Activated CD8-positive, alpha-beta T cell treated with anti-CD3 and anti-CD28 coated beads, Interleukin-2, amount 10 ng/mL, durations not matched to agents 7 days and 5 days (primary cell): ENCODE measurements around the gene DIP2A. TPM values are rescaled to one million over a fixed set of nuclear protein-coding genes. Genes with fewer than 3 reads are reported as not detected.

Experiments
- ATAC-seq: fragments of 150-1000 bp; cut with Tn5 transposase; one replicate; pipeline ENCODE4 v1.10.0; 2021; ENCODE audit warnings: moderate library complexity
- CTCF ChIA-PET: fragments of 350-600 bp; sonication (Branson Sonifier 250); formaldehyde crosslinking; loops from one replicate; lab custom pipeline; 2021; ENCODE audit warnings: antibody characterized with exemption; lab: Charles Lee
- POLR2A ChIA-PET: fragments of 350-600 bp; sonication (Branson Sonifier 250); formaldehyde crosslinking; loops from one replicate; lab custom pipeline; 2021; ENCODE audit warnings: antibody characterized with exemption; lab: Charles Lee
- DNase-seq: peaks from one replicate; pipeline ENCODE4 v3.0.0-alpha.2; 2020
- H3K27ac Mint-ChIP-seq: one replicate; pipeline ENCODE4 v1.8.0; 2021; ENCODE audit warnings: mild to moderate bottlenecking, mixed read lengths
- H3K27me3 Mint-ChIP-seq: one replicate; pipeline ENCODE4 v1.8.0; 2021; ENCODE audit warnings: low read depth, mixed read lengths
- H3K36me3 Mint-ChIP-seq: one replicate; pipeline ENCODE4 v1.8.0; 2021; ENCODE audit warnings: low read depth, mixed read lengths
- H3K4me1 Mint-ChIP-seq: one replicate; pipeline ENCODE4 v1.8.0; 2021; ENCODE audit warnings: low read depth, mixed read lengths
- H3K4me3 Mint-ChIP-seq: one replicate; pipeline ENCODE4 v1.8.0; 2021; ENCODE audit warnings: mild to moderate bottlenecking, mixed read lengths
- H3K9me3 Mint-ChIP-seq: one replicate; pipeline ENCODE4 v1.8.0; 2022; ENCODE audit warnings: mixed read lengths; ENCODE audit not compliant: insufficient read depth
- total RNA-seq, 2 experiments: library from RNA; stranded (reverse); gene quantifications; one replicate each; pipeline ENCODE4 v1.2.3, GENCODE V29; 2021

DIP2A gene
- total RNA-seq, 2 experiments from 2014 or later, result 53.7 to 53.9 TPM

DNA sequence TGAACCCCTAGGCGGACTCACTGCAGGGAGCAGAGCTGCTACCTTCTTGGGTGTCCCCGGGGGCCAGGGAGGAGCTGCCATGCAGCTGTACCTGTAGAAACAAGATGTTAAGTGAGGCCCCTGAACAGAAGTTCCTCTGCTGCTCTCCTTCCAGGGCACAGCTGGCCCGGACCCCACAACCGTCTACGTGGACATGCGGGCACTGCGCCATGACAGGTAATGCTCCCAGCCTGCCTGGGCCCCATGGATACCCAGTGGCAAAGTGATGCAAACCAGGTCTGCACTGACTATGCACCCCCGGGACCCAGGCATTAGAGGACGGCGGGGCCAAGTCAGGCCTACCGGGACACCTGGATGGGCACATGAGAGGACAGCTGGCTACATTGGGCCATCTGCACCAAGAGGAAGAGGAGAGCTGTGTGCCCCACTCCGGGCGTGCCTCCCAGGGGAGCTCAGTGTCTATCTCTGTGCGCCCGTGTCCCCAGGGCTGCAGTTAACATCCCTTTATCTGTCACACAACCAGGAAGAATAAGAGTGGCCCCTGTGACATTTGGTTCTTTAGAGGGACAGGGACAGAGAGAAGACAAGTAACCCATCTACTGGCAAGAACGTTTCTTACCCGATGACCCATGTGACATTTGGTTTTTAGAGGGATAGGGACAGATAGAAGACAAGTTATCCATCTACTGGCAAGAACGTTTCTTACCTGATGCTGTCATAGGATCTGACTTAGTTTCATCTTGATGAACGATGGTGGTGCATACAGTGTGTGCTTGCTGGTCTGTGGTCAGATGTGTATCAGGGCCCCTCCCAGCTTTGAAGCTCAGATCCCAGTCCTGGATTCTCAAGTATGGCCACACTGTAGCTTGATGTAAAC, 102.1 kb downstream of the DIP2A start:
- H3K4me1 Mint-ChIP-seq, result peaks cover 57% of the 10 kb centered on the region
- ATAC-seq, result peak; percentile 30

DNA sequence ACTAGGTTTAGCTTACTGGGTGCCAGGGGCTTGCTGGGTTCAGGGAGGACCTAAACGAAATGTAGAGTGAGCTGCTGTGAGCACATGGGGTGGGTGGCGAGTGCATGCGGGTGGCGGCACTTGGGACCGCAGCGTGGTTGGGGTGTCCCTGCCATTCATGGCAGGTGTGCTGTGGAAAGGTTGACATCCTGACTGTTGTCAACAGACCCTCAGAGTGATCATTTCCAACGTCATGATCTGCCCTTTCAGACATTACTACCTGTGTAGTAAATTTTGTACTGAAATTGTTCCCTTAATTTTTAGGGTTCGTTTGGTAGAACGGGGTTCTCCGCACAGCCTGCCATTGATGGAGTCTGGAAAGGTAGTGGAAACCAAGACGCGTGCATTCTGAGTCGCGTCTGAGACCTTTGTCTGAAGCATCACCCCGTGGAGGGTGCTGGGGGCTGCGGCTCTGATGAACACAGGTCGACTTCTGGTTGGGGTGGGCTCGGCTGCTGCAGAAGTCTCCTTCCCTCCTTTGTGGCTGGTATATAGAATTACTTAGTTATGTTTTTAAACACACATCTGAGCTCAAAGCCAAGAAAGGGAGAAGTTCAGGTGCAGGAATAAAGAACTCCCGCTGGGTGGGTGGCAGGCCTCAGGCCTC, 102.9 kb downstream of the DIP2A start:
- H3K36me3 Mint-ChIP-seq, result peaks cover 79% of the 10 kb centered on the region
- no peaks in the 10 kb centered on the region for H3K27me3 Mint-ChIP-seq
- H3K4me3 Mint-ChIP-seq, result peak overlapping the region; percentile 32
- DNase-seq (peak; percentile 18), ATAC-seq (no peak)
- ChIA-PET POLR2A (interaction anchor here (3.9 to 4.5 kb wide), 2 partner anchors 10 to 74 kb away, joined by 23 to 36 read pairs; partner anchors contain the start of gene PRMT2), CTCF (interaction anchor here (0.7 to 3.2 kb wide), 5 partner anchors 10 to 78 kb away, joined by 3 to 16 read pairs (median 11); no protein-coding TSS in a partner anchor)
- no peaks in the 10 kb centered on the region for H3K9me3 Mint-ChIP-seq
- H3K4me1 Mint-ChIP-seq, result peaks cover 57% of the 10 kb centered on the region
- H3K27ac Mint-ChIP-seq, result peak overlapping the region; percentile 97

More for the DNA sequence above, 102.1 kb downstream of the DIP2A start:
- ChIA-PET CTCF (interaction anchor here (0.8 to 3.2 kb wide), 5 partner anchors 9 to 79 kb away, joined by 3 to 16 read pairs (median 11); no protein-coding TSS in a partner anchor), POLR2A (interaction anchor here (0.6 to 4.5 kb wide), 4 partner anchors 10 to 74 kb away, joined by 3 to 36 read pairs (median 14); partner anchors contain the start of gene PRMT2)
- peaks cover 76% of the 10 kb centered on the region for H3K36me3 Mint-ChIP-seq
- peak overlapping the region; percentile 97 for H3K27ac Mint-ChIP-seq
- peak; percentile 46 for DNase-seq
- H3K27me3 Mint-ChIP-seq, result no peaks in the 10 kb centered on the region
- H3K9me3 Mint-ChIP-seq, result no peaks in the 10 kb centered on the region
- peak overlapping the region; percentile 72 for H3K4me3 Mint-ChIP-seq

DNA sequence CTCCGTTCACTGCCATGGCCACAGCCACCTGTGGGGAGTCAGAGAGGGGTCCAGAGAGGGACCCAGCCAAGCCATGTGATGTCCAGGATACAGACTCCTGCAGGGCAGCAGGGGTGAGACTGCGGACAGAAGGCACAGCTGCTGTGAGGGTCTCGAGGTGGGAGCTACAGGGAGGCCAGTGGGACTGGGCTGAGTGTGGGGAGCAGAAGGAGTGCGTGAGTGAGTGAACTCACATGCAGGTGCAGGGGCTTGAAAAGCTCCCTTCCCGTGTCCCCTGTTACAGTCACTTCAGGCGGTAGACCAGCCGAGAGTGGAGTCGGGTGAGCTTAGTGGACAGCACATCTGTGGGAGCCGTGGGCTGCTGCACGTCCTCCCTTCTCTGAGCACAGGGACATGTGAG, 103.8 kb downstream of the DIP2A start:
- peaks cover 78% of the 10 kb centered on the region for H3K36me3 Mint-ChIP-seq
- CTCF ChIA-PET, result interaction anchor here (0.7 to 0.8 kb wide), 2 partner anchors 11 to 77 kb away, joined by 3 read pairs; no protein-coding TSS in a partner anchor
- peak overlapping the region; percentile 64 for H3K27ac Mint-ChIP-seq

DNA sequence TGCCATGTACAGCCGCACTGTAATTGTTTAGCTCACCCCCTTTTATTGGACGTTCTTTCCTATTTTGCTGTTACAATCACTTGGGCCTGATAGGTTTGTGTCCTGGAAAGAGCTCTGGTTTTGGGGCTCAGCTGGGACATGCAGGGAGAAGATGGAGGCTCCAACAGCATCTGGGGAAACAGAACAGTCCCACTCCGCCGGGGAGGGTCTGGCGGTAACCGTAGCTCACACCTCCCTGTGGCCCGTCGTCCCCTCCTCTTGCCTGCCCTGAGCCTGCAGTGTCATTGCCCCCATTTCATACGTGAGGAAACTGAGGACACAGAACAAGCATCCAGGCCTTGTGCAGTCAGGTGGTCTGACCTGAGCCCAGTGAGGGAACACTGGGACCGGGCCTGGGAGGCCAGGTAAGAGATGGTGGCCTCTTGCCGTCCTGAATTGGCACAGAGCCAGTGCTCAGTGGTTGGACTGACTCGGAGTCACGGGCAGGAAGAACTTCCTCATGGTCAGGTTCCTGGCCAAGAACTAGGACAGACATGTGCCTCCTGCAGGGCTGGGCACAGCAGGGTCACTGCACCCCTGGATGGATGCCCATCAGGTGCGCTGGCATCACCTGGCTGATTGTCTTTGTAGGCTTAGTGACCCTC, 104.4 kb downstream of the DIP2A start:
- H3K9me3 Mint-ChIP-seq, result no peaks in the 10 kb centered on the region
- ChIA-PET POLR2A (interaction anchor here (0.6 to 4.5 kb wide), 2 partner anchors 12 to 73 kb away, joined by 3 to 23 read pairs; partner anchors contain the start of gene PRMT2), CTCF (interaction anchor here (0.8 kb wide), 1 partner anchor 77 kb away, joined by 3 read pairs; no protein-coding TSS in a partner anchor)
- peaks cover 53% of the 10 kb centered on the region for H3K4me1 Mint-ChIP-seq
- ATAC-seq (no peak), DNase-seq (peak; percentile 14)
- no peak overlapping the region for H3K4me3 Mint-ChIP-seq
- no peak overlapping the region for H3K27ac Mint-ChIP-seq
- H3K27me3 Mint-ChIP-seq, result no peaks in the 10 kb centered on the region
- H3K36me3 Mint-ChIP-seq, result peaks cover 80% of the 10 kb centered on the region

More for the DNA sequence above, 103.8 kb downstream of the DIP2A start:
- H3K4me3 Mint-ChIP-seq, result no peak overlapping the region
- no peaks in the 10 kb centered on the region for H3K9me3 Mint-ChIP-seq
- ATAC-seq (no peak), DNase-seq (peak; percentile 19)
- POLR2A ChIA-PET, result interaction anchor here (4.5 kb wide), 1 partner anchor 11 kb away, joined by 23 read pairs; no protein-coding TSS in a partner anchor
- H3K4me1 Mint-ChIP-seq, result peaks cover 53% of the 10 kb centered on the region
- H3K27me3 Mint-ChIP-seq, result no peaks in the 10 kb centered on the region

DNA sequence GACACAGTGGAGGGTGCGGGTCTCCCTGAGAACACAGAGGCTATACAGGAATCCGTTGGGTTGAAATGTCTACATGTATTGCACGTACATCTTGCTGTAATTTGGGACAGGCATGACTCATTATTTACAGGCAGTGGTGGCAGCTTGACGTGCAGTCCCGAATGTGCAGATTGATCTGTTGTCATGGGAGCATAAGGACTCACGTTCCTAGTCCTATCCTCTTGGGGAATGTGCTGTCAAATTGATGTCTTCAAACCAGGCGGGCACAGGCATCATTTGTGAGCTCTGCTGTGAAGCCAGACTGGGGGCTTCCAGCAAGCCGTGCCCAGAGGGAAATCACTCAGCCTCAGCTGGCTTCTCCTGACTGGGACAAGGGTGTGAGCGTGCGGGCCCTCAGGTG, 105.7 kb downstream of the DIP2A start:
- H3K4me1 Mint-ChIP-seq, result peaks cover 43% of the 10 kb centered on the region
- peaks cover 83% of the 10 kb centered on the region for H3K36me3 Mint-ChIP-seq
- H3K9me3 Mint-ChIP-seq, result no peaks in the 10 kb centered on the region
- ATAC-seq, result no peak
- no peaks in the 10 kb centered on the region for H3K27me3 Mint-ChIP-seq
- H3K4me3 Mint-ChIP-seq, result no peak overlapping the region
- H3K27ac Mint-ChIP-seq, result no peak overlapping the region
- POLR2A ChIA-PET, result no interaction called here
- DNase-seq, result no peak
- CTCF ChIA-PET, result no interaction called here

DNA sequence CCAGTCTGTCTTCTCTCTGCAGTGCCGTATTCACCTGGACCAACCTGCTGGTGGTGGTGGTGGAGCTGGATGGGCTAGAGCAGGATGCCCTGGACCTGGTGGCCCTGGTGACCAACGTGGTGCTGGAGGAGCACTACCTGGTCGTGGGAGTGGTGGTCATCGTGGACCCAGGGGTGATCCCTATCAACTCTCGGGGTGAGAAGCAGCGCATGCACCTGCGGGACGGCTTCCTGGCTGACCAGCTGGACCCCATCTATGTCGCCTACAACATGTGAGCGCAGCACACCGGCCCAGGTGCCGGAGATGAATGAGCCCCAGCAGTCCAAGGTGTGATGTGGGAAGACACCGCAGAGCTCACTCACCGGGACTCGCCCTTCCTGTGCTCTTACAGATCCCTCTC, 108.7 kb downstream of the DIP2A start:
- Mint-ChIP-seq H3K36me3 (peaks cover 77% of the 10 kb centered on the region), H3K4me1 (peaks cover 14% of the 10 kb centered on the region), H3K27ac (no peak overlapping the region), H3K9me3 (no peaks in the 10 kb centered on the region), H3K27me3 (no peaks in the 10 kb centered on the region), H3K4me3 (no peak overlapping the region)
- DNase-seq (peak; percentile 14), ATAC-seq (no peak)
- POLR2A ChIA-PET, result no interaction called here
- CTCF ChIA-PET, result no interaction called here

DNA sequence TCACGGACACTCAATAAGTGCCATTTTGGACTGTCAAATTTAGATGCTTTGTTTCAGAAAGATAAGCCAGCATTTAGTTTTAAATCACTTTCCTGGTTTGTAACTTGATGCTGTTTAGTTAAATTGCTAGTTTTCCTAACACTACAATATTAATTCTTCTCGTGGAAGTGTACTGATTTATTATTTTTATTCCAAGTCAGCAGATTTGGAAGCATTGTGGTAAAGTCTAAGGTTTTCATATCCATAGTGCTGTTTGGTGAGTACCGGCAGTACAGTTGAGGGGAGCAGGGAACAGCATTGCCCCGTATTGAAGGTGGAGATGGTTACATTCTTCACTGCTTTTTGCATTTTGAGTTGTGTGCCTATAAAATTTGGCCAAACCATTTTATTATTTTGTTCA, 109.9 kb downstream of the DIP2A start:
- DNase-seq (peak; percentile 13), ATAC-seq (no peak)
- no peaks in the 10 kb centered on the region for H3K9me3 Mint-ChIP-seq
- H3K27ac Mint-ChIP-seq, result no peak overlapping the region
- peaks cover 4% of the 10 kb centered on the region for H3K4me1 Mint-ChIP-seq
- no peaks in the 10 kb centered on the region for H3K27me3 Mint-ChIP-seq
- no peak overlapping the region for H3K4me3 Mint-ChIP-seq
- ChIA-PET POLR2A (no interaction called here), CTCF (no interaction called here)
- H3K36me3 Mint-ChIP-seq, result peaks cover 76% of the 10 kb centered on the region

DNA sequence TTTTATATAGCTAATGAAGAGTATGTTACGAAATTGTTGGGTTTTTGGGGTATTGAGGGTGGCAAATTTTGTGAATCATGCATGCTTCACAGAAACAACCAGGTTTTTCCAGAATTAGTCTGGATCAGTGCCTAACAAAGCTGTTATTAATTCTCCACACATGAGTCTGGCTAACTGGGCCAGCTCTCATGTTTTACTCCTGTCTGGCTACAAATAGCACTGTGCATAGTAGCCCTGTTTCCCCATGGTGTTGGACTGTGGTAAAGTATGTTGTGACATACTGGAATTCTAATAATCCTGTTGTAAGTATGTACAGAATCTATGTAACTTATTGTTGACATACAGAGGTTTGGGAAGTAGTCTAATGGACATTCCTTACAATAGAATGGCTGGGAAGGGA, 110.4 kb downstream of the DIP2A start:
- ChIA-PET CTCF (no interaction called here), POLR2A (no interaction called here)
- peaks cover 78% of the 10 kb centered on the region for H3K36me3 Mint-ChIP-seq
- H3K27me3 Mint-ChIP-seq, result no peaks in the 10 kb centered on the region
- H3K9me3 Mint-ChIP-seq, result peaks cover 4% of the 10 kb centered on the region
- H3K4me1 Mint-ChIP-seq, result peaks cover 4% of the 10 kb centered on the region
- DNase-seq, result no peak
- no peak overlapping the region for H3K4me3 Mint-ChIP-seq
- H3K27ac Mint-ChIP-seq, result no peak overlapping the region
- no peak for ATAC-seq

DNA sequence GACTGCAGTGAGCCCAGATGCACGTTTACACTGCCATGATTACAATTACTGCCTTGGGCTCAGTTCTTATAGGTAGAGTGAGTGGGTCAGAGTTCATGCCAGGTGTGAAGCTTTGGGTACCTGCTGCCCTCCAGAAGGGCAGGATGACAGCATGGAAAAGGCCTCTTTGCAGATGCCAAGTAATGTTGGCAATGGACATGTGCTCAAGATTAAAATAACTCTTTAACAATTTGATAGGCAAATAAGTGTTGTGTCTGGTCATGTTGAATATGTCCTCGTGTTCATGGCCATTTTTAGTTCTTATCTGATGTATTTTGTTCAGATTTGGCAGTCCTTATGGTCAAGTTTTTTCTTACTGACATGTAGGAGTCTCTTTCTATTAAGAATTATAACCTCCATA, 111.4 kb downstream of the DIP2A start:
- peaks cover 5% of the 10 kb centered on the region for H3K9me3 Mint-ChIP-seq
- H3K27ac Mint-ChIP-seq, result no peak overlapping the region
- no peak overlapping the region for H3K4me3 Mint-ChIP-seq
- no peak for ATAC-seq
- no peaks in the 10 kb centered on the region for H3K27me3 Mint-ChIP-seq
- ChIA-PET CTCF (interaction anchor here (1.2 kb wide), 1 partner anchor 11 kb away, joined by 3 read pairs; no protein-coding TSS in a partner anchor), POLR2A (no interaction called here)
- DNase-seq, result no peak
- peaks cover 74% of the 10 kb centered on the region for H3K36me3 Mint-ChIP-seq
- H3K4me1 Mint-ChIP-seq, result peaks cover 4% of the 10 kb centered on the region

DNA sequence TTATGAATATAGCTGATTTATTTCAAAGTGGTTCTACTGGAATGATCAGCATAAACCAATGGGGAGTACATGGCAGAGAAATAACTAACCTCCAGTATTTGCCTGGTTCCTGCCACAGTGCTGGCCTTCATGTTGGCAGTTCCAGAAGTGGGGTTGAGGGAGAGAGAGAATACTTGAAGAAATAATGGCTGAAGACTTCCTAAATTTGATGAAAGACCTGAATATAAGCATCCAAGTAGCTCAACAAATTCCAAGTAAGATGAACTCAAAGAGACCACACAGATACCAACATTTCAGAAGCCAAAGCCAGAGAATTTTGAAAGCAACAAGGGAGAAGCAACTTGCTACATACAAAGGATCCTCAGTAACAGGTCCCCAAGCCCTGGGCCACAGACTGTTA, 111.9 kb downstream of the DIP2A start:
- Mint-ChIP-seq H3K4me1 (peaks cover 7% of the 10 kb centered on the region), H3K9me3 (peaks cover 5% of the 10 kb centered on the region), H3K27ac (no peak overlapping the region), H3K36me3 (peaks cover 72% of the 10 kb centered on the region), H3K4me3 (no peak overlapping the region), H3K27me3 (no peaks in the 10 kb centered on the region)
- POLR2A ChIA-PET, result no interaction called here
- CTCF ChIA-PET, result interaction anchor here (1.2 kb wide), 1 partner anchor 12 kb away, joined by 3 read pairs; no protein-coding TSS in a partner anchor
- no peak for ATAC-seq
- DNase-seq, result no peak

DNA sequence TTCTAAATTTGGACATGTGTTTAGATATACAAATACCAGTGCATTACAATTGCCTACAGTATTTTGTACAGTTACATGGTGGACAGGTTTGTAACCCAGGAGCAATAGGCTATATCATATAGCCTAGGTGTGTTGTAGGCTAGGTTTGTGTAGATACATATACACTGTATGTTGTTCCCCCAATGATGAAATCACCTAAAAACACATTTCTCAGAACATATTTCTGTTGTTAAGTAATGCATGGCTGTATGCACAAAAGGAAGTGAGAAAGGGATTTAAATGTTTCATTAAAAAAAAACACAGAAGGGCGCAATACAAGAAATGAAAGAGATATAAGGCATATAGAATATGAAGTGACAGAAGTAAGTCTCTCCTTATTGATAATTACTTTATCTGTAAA, 114.2 kb downstream of the DIP2A start:
- H3K36me3 Mint-ChIP-seq, result peaks cover 55% of the 10 kb centered on the region
- ChIA-PET POLR2A (no interaction called here), CTCF (no interaction called here)
- ATAC-seq, result no peak
- H3K9me3 Mint-ChIP-seq, result peaks cover 16% of the 10 kb centered on the region
- no peak for DNase-seq
- peaks cover 3% of the 10 kb centered on the region for H3K4me1 Mint-ChIP-seq
- no peak overlapping the region for H3K4me3 Mint-ChIP-seq
- no peak overlapping the region for H3K27ac Mint-ChIP-seq
- H3K27me3 Mint-ChIP-seq, result no peaks in the 10 kb centered on the region
